GM21447 (cell line): Measurements from ENCODE around the gene SIMC1.
"Not testable (repeated sequence)": the region's sequence is repeated elsewhere in the genome, so short reads cannot be mapped to it uniquely, and the experiment has no call there.

Experiments
- ATAC-seq: cut with Tn5 transposase; IDR thresholded peaks from one replicate; pipeline ENCODE4 v1.9.1; 2021; ENCODE audit not compliant: unreplicated experiment

SIMC1 gene

GRCh38 chr5:176214466-176215021 lies 23.7 kb upstream of the SIMC1 start:
- not testable (repeated sequence) for ATAC-seq

- not testable (repeated sequence) for ATAC-seq
These were observed 21.8 kb upstream of the SIMC1 start for GRCh38 chr5:176216393-176216916.

GRCh38 chr5:176217188-176217729 lies 21.0 kb upstream of the SIMC1 start:
- ATAC-seq: not testable (repeated sequence)

- not testable (repeated sequence) for ATAC-seq
These were observed 20.5 kb upstream of the SIMC1 start for GRCh38 chr5:176217764-176218163.

- not testable (repeated sequence) for ATAC-seq
These were observed 16.2 kb upstream of the SIMC1 start for GRCh38 chr5:176222006-176222405.

- not testable (repeated sequence) for ATAC-seq
These were observed 9.9 kb upstream of the SIMC1 start for GRCh38 chr5:176228358-176228757.

- ATAC-seq: not testable (repeated sequence)
These were observed 5.0 kb upstream of the SIMC1 start for GRCh38 chr5:176233253-176233652.

GRCh38 chr5:176235155-176235554 lies 3.1 kb upstream of the SIMC1 start:
- not testable (repeated sequence) for ATAC-seq

- peak; percentile 28 for ATAC-seq
These were observed 540 bp downstream of the SIMC1 start for GRCh38 chr5:176238645-176239283.

GRCh38 chr5:176239304-176239703 lies 1.1 kb downstream of the SIMC1 start:
- not testable (repeated sequence) for ATAC-seq

GRCh38 chr5:176244318-176244717 lies 6.1 kb downstream of the SIMC1 start:
- ATAC-seq: not testable (repeated sequence)

GRCh38 chr5:176245074-176245473 lies 6.8 kb downstream of the SIMC1 start:
- not testable (repeated sequence) for ATAC-seq

- ATAC-seq: not testable (repeated sequence)
These were observed 7.3 kb downstream of the SIMC1 start for GRCh38 chr5:176245489-176245888.

GRCh38 chr5:176250691-176251090 lies 12.5 kb downstream of the SIMC1 start:
- not testable (repeated sequence) for ATAC-seq

GRCh38 chr5:176252171-176252570 lies 13.9 kb downstream of the SIMC1 start:
- not testable (repeated sequence) for ATAC-seq

GRCh38 chr5:176253370-176254065 lies 15.3 kb downstream of the SIMC1 start:
- ATAC-seq: not testable (repeated sequence)

- not testable (repeated sequence) for ATAC-seq
These were observed 15.8 kb downstream of the SIMC1 start for GRCh38 chr5:176254066-176254393.

- not testable (repeated sequence) for ATAC-seq
These were observed 19.8 kb downstream of the SIMC1 start for GRCh38 chr5:176257871-176258505.

GRCh38 chr5:176260682-176261081 lies 22.5 kb downstream of the SIMC1 start:
- not testable (repeated sequence) for ATAC-seq

- ATAC-seq: not testable (repeated sequence)
These were observed 28.2 kb downstream of the SIMC1 start for GRCh38 chr5:176266448-176266847.

GRCh38 chr5:176289018-176289417 lies 50.8 kb downstream of the SIMC1 start:
- ATAC-seq: not testable (repeated sequence)
